H1 (cell line): Measurements from ENCODE around the gene SLC24A3. TPM values are rescaled to one million over a fixed set of nuclear protein-coding genes. Genes with fewer than 3 reads are reported as not detected.

Source experiments
- CTCF ChIA-PET: fragments of 300-600 bp; sonication (Branson Sonifier 250); formaldehyde crosslinking; loops from one replicate; lab custom pipeline; 2021; ENCODE audit not compliant: partially characterized antibody; lab: Charles Lee
- POLR2A ChIA-PET: fragments of 300-600 bp; sonication (Branson Sonifier 250); formaldehyde crosslinking; loops from one replicate; lab custom pipeline; 2021; ENCODE audit warnings: inconsistent platforms; ENCODE audit not compliant: partially characterized antibody; lab: Charles Lee
- DNase-seq, 2 experiments: peaks; one replicate each; pipeline versions ENCODE4 v3.0.0 to v3.0.0-alpha.2; 2010 to 2022; ENCODE audit warnings: low spot score in 2 of 2, low read depth in 1 of 2, mixed read lengths in 1 of 2
- FAIRE-seq: peaks from 2 replicates; lab custom pipeline; 2011; peaks lifted over from hg19 to GRCh38; lab: Jason Lieb, UNC
- H2AFZ ChIP-seq: 2 replicates; pipeline ENCODE4 v1.8.1; 2012; ENCODE audit warnings: low read length, inconsistent platforms
- H2AK5ac ChIP-seq: 2 replicates; pipeline ENCODE4 v1.6.1; 2013; ENCODE audit warnings: low read depth, low read length
- H2BK120ac ChIP-seq: replicated peaks from 2 replicates; pipeline ENCODE3; 2013; ENCODE audit warnings: low read depth, low read length, inconsistent platforms
- H2BK12ac ChIP-seq: 2 replicates; pipeline ENCODE4 v1.6.1; 2013; ENCODE audit warnings: low read depth, low read length
- H2BK15ac ChIP-seq: 2 replicates; pipeline ENCODE4 v1.6.1; 2013; ENCODE audit warnings: low read length
- H2BK20ac ChIP-seq: 2 replicates; pipeline ENCODE4 v1.6.1; 2013; ENCODE audit warnings: low read length
- H2BK5ac ChIP-seq: 2 replicates; pipeline ENCODE4 v1.6.1; 2013; ENCODE audit warnings: low read depth, low read length
- H3K14ac ChIP-seq: 2 replicates; pipeline ENCODE4 v1.6.1; 2013; ENCODE audit warnings: inconsistent platforms; ENCODE audit not compliant: insufficient read length
- H3K18ac ChIP-seq: 2 replicates; pipeline ENCODE4 v1.6.1; 2013; ENCODE audit warnings: low read length; ENCODE audit errors: extremely low read depth
- H3K23ac ChIP-seq: 2 replicates; pipeline ENCODE4 v1.6.1; 2013; ENCODE audit warnings: inconsistent platforms; ENCODE audit not compliant: insufficient read length
- H3K23me2 ChIP-seq: 2 replicates; pipeline ENCODE4 v1.6.1; 2013; ENCODE audit warnings: low read depth, low read length
- H3K27ac ChIP-seq: 2 replicates; pipeline ENCODE4 v1.6.1; 2011; ENCODE audit warnings: low read depth, low read length, inconsistent platforms
- H3K27me3 ChIP-seq, 4 experiments: replicated peaks in 1 of 4; 1 replicate in 1 of 4; 2 replicates in 3 of 4; pipeline versions ENCODE4 v1.6.1 to v1.8.1; 2011 to 2013; ENCODE audit warnings: low read length in 3 of 4, mild to moderate bottlenecking in 3 of 4, inconsistent platforms in 2 of 4, mixed read lengths in 2 of 4, moderate library complexity in 1 of 4; ENCODE audit not compliant: control insufficient read depth in 3 of 4, insufficient read depth in 3 of 4; ENCODE audit errors: extremely low read depth in 1 of 4
- H3K36me3 ChIP-seq, 4 experiments: 2 replicates each; pipeline versions ENCODE4 v1.6.1 to v1.8.1; 2011 to 2013; ENCODE audit warnings: mild to moderate bottlenecking in 4 of 4, low read length in 3 of 4, moderate library complexity in 2 of 4, control low read depth in 1 of 4, inconsistent platforms in 1 of 4; ENCODE audit not compliant: insufficient read depth in 4 of 4, control insufficient read depth in 2 of 4
- H3K4ac ChIP-seq: replicated peaks from 2 replicates; pipeline ENCODE3; 2013; ENCODE audit warnings: low read length, low read depth, mixed read lengths, inconsistent platforms; ENCODE audit not compliant: insufficient read length
- H3K4me1 ChIP-seq, 4 experiments: replicated peaks in 1 of 4; 1 replicate in 1 of 4; 2 replicates in 3 of 4; pipeline versions ENCODE4 v1.6.1 to v1.8.1; 2011 to 2013; ENCODE audit warnings: low read length in 3 of 4, inconsistent platforms in 2 of 4, mixed read lengths in 1 of 4; ENCODE audit not compliant: insufficient read depth in 4 of 4, control insufficient read depth in 3 of 4
- H3K4me2 ChIP-seq, 2 experiments: 2 replicates each; pipeline versions ENCODE4 v1.6.1 to v1.8.1; 2011 to 2013; ENCODE audit warnings: low read depth in 2 of 2, low read length in 2 of 2, control low read depth in 1 of 2, inconsistent platforms in 1 of 2, mild to moderate bottlenecking in 1 of 2; ENCODE audit not compliant: insufficient read depth in 1 of 2
- H3K4me3 ChIP-seq, 4 experiments: fragments of 200-600, 300-600 bp in 1 of 4; sonication (generic), shearing (Covaris generic), sonication (Bioruptor Twin) in 1 of 4; 2 replicates each; pipeline versions ENCODE4 v1.5.1 to v1.8.1; 2011 to 2016; ENCODE audit warnings: low read length in 4 of 4, low read depth in 3 of 4, control low read depth in 2 of 4, inconsistent platforms in 2 of 4, mild to moderate bottlenecking in 2 of 4, mixed read lengths in 1 of 4, moderate library complexity in 1 of 4; ENCODE audit not compliant: insufficient read depth in 2 of 4; ENCODE audit errors: extremely low read depth in 1 of 4
- H3K56ac ChIP-seq: replicated peaks from 2 replicates; pipeline ENCODE3; 2013; ENCODE audit warnings: low read depth, mild to moderate bottlenecking, mixed read lengths, low read length, inconsistent platforms; ENCODE audit not compliant: insufficient read length
- H3K79me1 ChIP-seq: 2 replicates; pipeline ENCODE4 v1.6.1; 2013; ENCODE audit warnings: low read depth, low read length, control low read depth
- H3K79me2 ChIP-seq, 2 experiments: 2 replicates each; pipeline versions ENCODE4 v1.6.1 to v1.8.1; 2012 to 2013; ENCODE audit warnings: low read length in 2 of 2, mild to moderate bottlenecking in 2 of 2, inconsistent platforms in 1 of 2; ENCODE audit not compliant: insufficient read depth in 2 of 2, control insufficient read depth in 1 of 2
- H3K9ac ChIP-seq, 4 experiments: replicated peaks in 1 of 4; 1 replicate in 1 of 4; 2 replicates in 3 of 4; pipeline versions ENCODE4 v1.6.1 to v1.8.1; 2011 to 2013; ENCODE audit warnings: low read depth in 3 of 4, low read length in 3 of 4, control low read depth in 2 of 4, mild to moderate bottlenecking in 2 of 4, moderate library complexity in 2 of 4, inconsistent platforms in 1 of 4; ENCODE audit errors: extremely low read depth in 1 of 4
- H3K9me3 ChIP-seq, 2 experiments: 2 replicates each; pipeline versions ENCODE4 v1.6.1 to v1.8.1; 2012 to 2013; ENCODE audit warnings: mild to moderate bottlenecking in 2 of 2, moderate library complexity in 2 of 2, control low read depth in 1 of 2, inconsistent platforms in 1 of 2, low read depth in 1 of 2, low read length in 1 of 2, mixed read lengths in 1 of 2; ENCODE audit not compliant: insufficient read depth in 2 of 2
- H4K20me1 ChIP-seq, 2 experiments: replicated peaks in 1 of 2; 2 replicates each; pipeline versions ENCODE3 to v1.8.1; 2011 to 2013; ENCODE audit warnings: inconsistent platforms in 2 of 2, low read length in 2 of 2, mild to moderate bottlenecking in 1 of 2; ENCODE audit not compliant: insufficient read depth in 2 of 2, control insufficient read depth in 1 of 2
- H4K5ac ChIP-seq: 2 replicates; pipeline ENCODE4 v1.6.1; 2013; ENCODE audit warnings: low read length, low read depth, mixed read lengths, inconsistent platforms; ENCODE audit not compliant: insufficient read length
- H4K8ac ChIP-seq: 2 replicates; pipeline ENCODE4 v1.8.0; 2013; ENCODE audit warnings: mild to moderate bottlenecking, moderate library complexity, low read length, inconsistent platforms; ENCODE audit not compliant: insufficient read depth; ENCODE audit errors: extremely low read depth
- H4K91ac ChIP-seq: replicated peaks from 2 replicates; pipeline ENCODE3; 2013; ENCODE audit warnings: low read length, mixed read lengths, inconsistent platforms; ENCODE audit not compliant: insufficient read length
- ASH2L ChIP-seq: fragments of 200-600, 300-600 bp; sonication (generic); IDR thresholded peaks from one replicate; pipeline ENCODE4 v1.7.1; 2017; ENCODE audit warnings: low read length
- BACH1 ChIP-seq: IDR thresholded peaks from 2 replicates; pipeline ENCODE4 v1.6.1; 2012; ENCODE audit warnings: low read length, improper control_type of control experiment
- BCL11A ChIP-seq, 2 experiments: IDR thresholded peaks; one replicate each; pipeline ENCODE4 v1.6.1; 2011; ENCODE audit warnings: low read depth in 2 of 2, low read length in 2 of 2, mild to moderate bottlenecking in 2 of 2
- CREB1 ChIP-seq: IDR thresholded peaks from 2 replicates; pipeline ENCODE4 v1.6.1; 2012; ENCODE audit warnings: inconsistent platforms
- EZH2 ChIP-seq: fragments of 200-600 bp; sonication (generic); IDR thresholded peaks from 2 replicates; pipeline ENCODE4 v1.7.1; 2012; ENCODE audit warnings: low read depth, mild to moderate bottlenecking, moderate library complexity, low read length, inconsistent platforms; ENCODE audit not compliant: severe bottlenecking
- NRF1 ChIP-seq: IDR thresholded peaks from 2 replicates; pipeline ENCODE4 v1.6.1; 2011; ENCODE audit warnings: mild to moderate bottlenecking, low read depth, low read length, improper control_type of control experiment
- RAD21 ChIP-seq, 2 experiments: IDR thresholded peaks in 1 of 2; conservative IDR thresholded peaks in 1 of 2; 2 replicates each; pipeline ENCODE4 v1.6.1; 2011; ENCODE audit warnings: low read depth in 2 of 2, low read length in 2 of 2, improper control_type of control experiment in 1 of 2, inconsistent platforms in 1 of 2, mild to moderate bottlenecking in 1 of 2, moderate library complexity in 1 of 2
- SAP30 ChIP-seq: fragments of 300-600 bp; sonication (generic); IDR thresholded peaks from 2 replicates; pipeline ENCODE4 v1.7.1; 2012; ENCODE audit warnings: low read length, moderate library complexity, mild to moderate bottlenecking, inconsistent platforms; ENCODE audit not compliant: insufficient read depth, insufficient replicate concordance
- SIRT6 ChIP-seq: IDR thresholded peaks from one replicate; pipeline ENCODE4 v1.7.1; 2012; ENCODE audit warnings: low read length, inconsistent platforms
- SP1 ChIP-seq: IDR thresholded peaks from 2 replicates; pipeline ENCODE4 v1.6.1; 2011; ENCODE audit warnings: low read depth, low read length
- SP4 ChIP-seq: IDR thresholded peaks from 2 replicates; pipeline ENCODE4 v1.6.1; 2012; ENCODE audit warnings: low read length, inconsistent platforms
- TAF7 ChIP-seq: optimal IDR thresholded peaks from 2 replicates; pipeline ENCODE3; 2011; ENCODE audit warnings: low read depth, mild to moderate bottlenecking, inconsistent platforms, low read length, moderate library complexity, borderline replicate concordance
- WGBS, 2 experiments: shearing (Covaris generic) in 1 of 2; methylation state at CpG; one replicate each; pipeline versions ENCODE4 v1.1.6 to v1.1.7; 2013 to 2015; ENCODE audit warnings: low lambda C conversion rate in 2 of 2, mixed read lengths in 2 of 2, inconsistent platforms in 1 of 2, low coverage in 1 of 2, missing lambda C conversion rate in 1 of 2; ENCODE audit not compliant: insufficient replicate concordance in 2 of 2, insufficient coverage in 1 of 2, insufficient read length in 1 of 2; ENCODE audit errors: extremely low coverage in 1 of 2, missing lambda C conversion rate in 1 of 2; 5-methylcytosine and 5-hydroxymethylcytosine counted together
- polyA plus RNA-seq, 7 experiments: library from polyadenylated mRNA; depleted of rRNA in 3 of 7; stranded (reverse) in 5 of 7; unstranded in 2 of 7; fragments of >200 nt in 5 of 7; fragments of 200-250 nt in 2 of 7; gene quantifications; 1 replicate in 5 of 7; 2 replicates in 1 of 7; 4 replicates in 1 of 7; pipeline versions ENCODE4 v1.2.1 to v1.2.3, GENCODE V29; 2011 to 2013; ENCODE audit warnings: missing spikeins in 2 of 7, mixed read lengths in 2 of 7
- total RNA-seq: library from RNA; stranded (reverse); fragmentation: NEBNext Ultra II Directional; extraction: Animal tissue kit (Norgen Biotek cat#: 25700); gene quantifications from 2 replicates; pipeline ENCODE4 v1.2.1, GENCODE V29; 2021

Gene SLC24A3
- total and polyA plus RNA-seq, 2 of the 8 experiments (the other 6 are each of a cell fraction or from before 2014, with no cell fraction given): 4.5 to 6.3 TPM

DNA sequence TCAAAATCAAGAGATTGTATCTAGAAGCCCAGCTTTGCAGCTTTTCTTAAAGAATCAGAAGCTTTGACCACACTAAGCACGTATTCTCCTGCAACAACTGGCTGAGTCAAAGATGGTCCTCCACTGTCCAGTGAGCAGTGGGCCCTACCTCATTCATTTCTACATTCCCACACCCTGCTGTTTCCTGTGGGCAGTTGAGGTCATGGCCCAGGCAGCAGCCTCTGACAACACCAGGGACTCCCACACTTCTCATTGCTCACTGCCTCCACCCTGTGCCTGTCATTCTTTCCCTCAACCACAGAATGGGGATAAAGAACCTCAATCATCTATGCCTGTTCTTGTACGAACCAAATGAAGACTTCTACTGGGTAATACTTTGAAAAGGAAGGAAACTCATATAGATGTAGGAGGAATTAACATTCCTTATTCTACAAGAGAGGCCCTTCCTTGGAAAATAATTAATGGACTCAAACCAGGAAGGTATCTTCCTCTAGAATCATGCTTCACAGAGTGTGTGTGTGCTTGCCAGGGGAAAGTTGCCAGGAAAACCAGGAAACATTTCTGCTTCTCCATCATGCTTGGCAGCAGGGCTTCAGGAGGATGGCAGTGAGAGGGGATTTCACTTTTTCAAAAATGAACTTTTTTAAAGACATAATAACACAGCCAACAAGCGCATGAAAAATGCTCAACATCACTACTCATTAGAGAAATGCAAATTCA lies 353.9 kb downstream of the SLC24A3 start:
- no peaks in the 10 kb centered on the region for H3K79me1 ChIP-seq
- no peak overlapping the region for H2AFZ ChIP-seq
- H3K36me3 ChIP-seq: no peaks in the 10 kb centered on the region
- no peak for FAIRE-seq
- no peaks in the 10 kb centered on the region for H3K79me2 ChIP-seq
- no peak overlapping the region for H2AK5ac ChIP-seq
- DNase-seq: no peak
- ChIA-PET CTCF (interaction anchor here (1.0 kb wide), 1 partner anchor 96 kb away, joined by 4 read pairs; no protein-coding TSS in a partner anchor), POLR2A (no interaction called here)
- no peaks in the 10 kb centered on the region for H3K27me3 ChIP-seq
- no peak overlapping the region for H4K8ac ChIP-seq
- H3K18ac ChIP-seq: no peak overlapping the region
- H3K9me3 ChIP-seq: no peaks in the 10 kb centered on the region
- no peak overlapping the region for H3K27ac ChIP-seq
- no peak overlapping the region for H3K56ac ChIP-seq
- no peak overlapping the region for H3K4ac ChIP-seq
- no peak overlapping the region for H3K14ac ChIP-seq
- no peak overlapping the region for H4K5ac ChIP-seq
- no peak overlapping the region for H3K4me3 ChIP-seq
- TF ChIP-seq SP1: no peak
- no peak for TF ChIP-seq EZH2
- no peak for TF ChIP-seq RAD21 (IDR thresholded peaks at IDR 0.05 in 1 of 2, conservative IDR thresholded peaks at IDR 0.05 in 1 of 2; ENCODE audit: low read depth in 2 of 2, low read length in 2 of 2)
- TF ChIP-seq CREB1: no peak
- TF ChIP-seq BACH1: no peak
- no peak for TF ChIP-seq BCL11A (IDR thresholded peaks at IDR 0.05; ENCODE audit: low read depth in 2 of 2, low read length in 2 of 2)
- TF ChIP-seq SIRT6: no peak
- TF ChIP-seq ASH2L: no peak
- no peak for TF ChIP-seq TAF7
- no peak for TF ChIP-seq SP4
- no peak for TF ChIP-seq NRF1
- no peak for TF ChIP-seq SAP30
- H3K4me1 ChIP-seq: peaks cover 0 to 2% (median 0%) of the 10 kb centered on the region in 4 experiments; a peak in 1 of 7 replicates
- 80% methylated on average over 3 of the region's 3 CpGs; no CpG with 5 or more reads in 1 of the 2 experiments for WGBS, 2 experiments
- H4K91ac ChIP-seq: no peak overlapping the region
- H4K20me1 ChIP-seq: no peaks in the 10 kb centered on the region
- no peak overlapping the region for H2BK12ac ChIP-seq
- no peak overlapping the region for H3K4me2 ChIP-seq
- no peak overlapping the region for H2BK5ac ChIP-seq
- no peak overlapping the region for H2BK120ac ChIP-seq
- no peak overlapping the region for H2BK15ac ChIP-seq
- H3K23me2 ChIP-seq: no peaks in the 10 kb centered on the region
- H2BK20ac ChIP-seq: no peak overlapping the region
- H3K23ac ChIP-seq: no peak overlapping the region
- no peak overlapping the region for H3K9ac ChIP-seq
